HG02763 (cell line): ENCODE data around the gene CD248.

Experiments
- ATAC-seq: cut with Tn5 transposase; IDR thresholded peaks from one replicate; pipeline ENCODE4 v1.9.1; 2021; ENCODE audit warnings: mild to moderate bottlenecking, moderate library complexity; ENCODE audit not compliant: unreplicated experiment

Gene CD248

DNA sequence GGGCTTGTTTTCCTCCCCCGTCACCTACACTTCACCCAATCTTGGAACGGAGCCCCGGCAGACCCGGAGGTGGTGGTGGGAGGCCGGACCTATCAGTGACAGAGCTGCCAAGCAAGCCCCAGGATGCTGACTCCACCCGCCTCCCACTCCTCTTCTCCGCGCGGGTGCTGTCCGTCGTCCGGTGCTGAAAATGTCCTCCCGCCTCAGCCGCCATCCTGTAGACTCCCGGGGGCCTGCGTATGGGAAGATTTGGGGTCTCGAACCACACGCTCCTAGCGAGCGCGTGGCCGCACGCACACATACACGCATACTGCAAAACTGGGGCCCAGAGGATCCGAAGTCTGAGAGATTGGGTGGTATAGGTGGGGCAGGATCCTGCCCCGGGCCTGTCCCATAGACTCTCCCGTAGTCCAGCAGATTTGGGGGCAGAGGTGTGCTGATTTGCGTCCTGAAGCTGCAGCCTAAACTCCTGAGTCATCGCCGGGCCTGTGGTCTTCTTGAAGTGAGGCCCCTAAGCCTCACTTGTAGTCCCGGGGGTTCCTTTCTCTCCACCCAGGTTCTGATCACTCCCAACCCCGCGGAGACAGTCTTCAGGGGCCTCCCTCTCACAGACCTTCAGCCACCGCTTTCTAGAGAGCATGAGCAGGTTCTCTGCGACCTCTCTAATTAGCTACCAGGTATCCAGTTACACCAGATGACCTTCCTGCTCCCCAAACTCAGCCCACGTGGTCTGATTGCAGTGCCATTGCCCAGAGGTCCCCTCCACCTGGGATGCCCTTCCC lies 27.1 kb downstream of the CD248 start:
- peak; percentile 37 for ATAC-seq

DNA sequence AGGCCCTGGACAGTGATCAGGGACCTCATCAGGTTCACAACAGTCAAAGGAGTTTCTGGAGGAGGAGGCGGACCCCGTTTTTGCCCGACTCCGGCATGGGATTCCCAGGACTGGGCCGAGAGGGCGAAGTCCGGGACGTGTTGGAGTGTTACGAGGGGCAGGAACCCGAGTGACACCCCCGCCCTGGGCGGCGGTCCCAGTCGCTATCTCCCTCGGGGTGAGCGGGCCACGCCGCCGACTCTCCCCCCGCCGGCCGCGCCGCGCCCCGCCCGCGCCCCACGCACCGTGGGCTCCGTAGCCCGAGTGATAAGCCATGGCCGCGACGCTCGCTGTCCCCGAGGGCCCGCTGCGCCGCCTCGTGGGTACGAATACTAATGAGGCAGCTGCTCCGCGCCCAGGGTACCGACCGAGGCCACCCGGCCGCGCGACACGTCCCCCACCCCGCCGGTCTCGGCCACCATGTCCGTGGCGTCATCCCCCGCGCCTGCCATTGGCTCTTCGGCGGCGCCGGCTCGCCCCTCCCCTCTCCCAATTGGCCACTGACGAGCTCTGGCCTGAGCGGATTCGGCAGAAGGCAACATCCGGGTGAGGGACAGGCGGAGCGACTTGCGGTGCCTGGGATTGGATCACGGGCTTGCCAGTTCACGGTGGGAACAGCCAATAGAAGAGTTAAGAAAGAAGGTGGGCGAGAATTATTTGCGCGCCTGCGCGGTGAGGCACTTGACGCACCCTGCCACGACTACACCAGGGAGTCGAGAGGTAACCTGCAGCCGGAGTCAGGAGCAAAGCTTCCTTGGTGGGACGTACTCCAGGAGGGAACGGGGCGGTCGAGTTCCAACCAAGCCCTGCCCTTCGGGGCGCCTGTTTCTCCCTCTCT lies 27.9 kb downstream of the CD248 start, which contains the start of gene YIF1A:
Gene YIF1A (minus strand): TSS at position 473 of the 877 bp plus-strand sequence. CDS start 158 bp downstream, at position 315.
- ATAC-seq = peak; percentile 88

GRCh38 chr11:66287889-66288670 lies 28.8 kb downstream of the CD248 start:
- ATAC-seq = no peak

DNA sequence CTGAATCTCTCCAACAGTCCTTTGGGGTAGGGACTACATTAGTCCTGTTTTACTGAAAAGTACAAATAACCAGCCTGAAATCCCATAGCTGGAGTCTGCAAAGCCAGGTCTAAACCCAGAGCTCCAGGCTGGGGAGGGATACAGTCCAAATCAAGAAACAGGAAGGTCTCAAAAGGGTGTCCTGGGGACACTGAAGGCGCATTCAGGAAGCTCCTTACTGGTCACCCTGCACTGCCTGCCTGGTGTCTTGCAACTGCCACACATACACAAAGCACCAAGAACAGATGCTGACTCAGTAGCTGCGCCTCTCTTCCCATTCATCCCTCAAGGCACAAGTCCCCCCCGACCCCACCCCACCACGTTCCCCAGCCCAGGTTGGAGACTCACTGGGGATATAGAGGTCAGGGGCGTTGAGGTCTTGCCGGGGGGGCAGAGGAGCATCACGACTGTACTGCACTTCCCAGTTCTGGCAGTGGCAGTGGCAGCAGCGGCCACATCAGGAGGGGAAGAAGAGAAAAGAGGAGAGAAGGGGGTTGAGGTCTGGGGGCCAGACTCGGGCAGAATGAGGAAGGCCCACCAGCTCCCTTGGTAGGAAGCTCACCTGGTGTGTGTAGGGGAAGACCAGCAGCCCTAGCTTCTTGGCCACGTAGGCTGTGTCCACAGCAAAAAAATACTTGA lies 29.5 kb downstream of the CD248 start:
- no peak for ATAC-seq

- no peak for ATAC-seq
Measured at GRCh38 chr11:66286699-66287098, 30.1 kb downstream of the CD248 start.

GRCh38 chr11:66285250-66285947 lies 31.4 kb downstream of the CD248 start:
- no peak for ATAC-seq

- no peak for ATAC-seq
Measured at GRCh38 chr11:66284526-66285078, 32.2 kb downstream of the CD248 start.

- no peak for ATAC-seq
Measured at GRCh38 chr11:66283461-66284105, 33.3 kb downstream of the CD248 start.

- peak; percentile 74 for ATAC-seq
Measured at GRCh38 chr11:66282468-66283455, 34.1 kb downstream of the CD248 start.

DNA sequence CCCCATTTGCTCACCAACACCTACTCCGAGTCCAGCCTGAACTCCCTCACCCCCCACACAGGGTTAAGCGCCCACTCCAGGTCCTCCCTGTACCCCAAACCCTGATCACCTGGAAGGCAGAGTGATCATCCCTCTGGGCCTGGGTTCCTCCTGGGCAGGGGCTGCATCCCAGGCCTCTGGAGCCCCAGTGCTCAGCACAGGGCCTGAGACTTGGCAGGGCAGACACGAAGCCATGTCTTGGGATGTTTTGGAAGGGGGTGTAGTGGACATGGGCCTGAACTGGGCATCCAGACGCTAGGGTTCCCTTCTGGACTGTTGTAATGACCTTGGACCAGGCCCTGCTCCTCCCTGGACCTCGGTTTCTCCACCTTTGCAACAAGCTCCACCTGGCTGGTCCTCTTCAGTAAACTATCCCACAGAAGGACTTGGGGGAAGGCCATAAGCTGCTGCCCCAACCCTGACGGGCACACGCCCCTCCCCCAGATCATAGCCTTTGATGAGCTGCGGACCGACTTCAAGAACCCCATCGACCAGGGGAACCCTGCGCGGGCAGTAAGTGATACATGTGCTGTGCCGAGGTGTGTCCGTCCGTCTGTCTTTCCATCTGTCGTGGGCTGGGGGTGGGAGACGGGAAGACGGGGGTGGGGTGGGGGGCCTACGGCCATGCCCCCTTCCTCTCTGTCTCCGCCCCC lies 34.9 kb downstream of the CD248 start:
- ATAC-seq = no peak

- no peak for ATAC-seq
Measured at GRCh38 chr11:66281001-66281400, 35.8 kb downstream of the CD248 start.

GRCh38 chr11:66280428-66280827 lies 36.4 kb downstream of the CD248 start:
- no peak for ATAC-seq

DNA sequence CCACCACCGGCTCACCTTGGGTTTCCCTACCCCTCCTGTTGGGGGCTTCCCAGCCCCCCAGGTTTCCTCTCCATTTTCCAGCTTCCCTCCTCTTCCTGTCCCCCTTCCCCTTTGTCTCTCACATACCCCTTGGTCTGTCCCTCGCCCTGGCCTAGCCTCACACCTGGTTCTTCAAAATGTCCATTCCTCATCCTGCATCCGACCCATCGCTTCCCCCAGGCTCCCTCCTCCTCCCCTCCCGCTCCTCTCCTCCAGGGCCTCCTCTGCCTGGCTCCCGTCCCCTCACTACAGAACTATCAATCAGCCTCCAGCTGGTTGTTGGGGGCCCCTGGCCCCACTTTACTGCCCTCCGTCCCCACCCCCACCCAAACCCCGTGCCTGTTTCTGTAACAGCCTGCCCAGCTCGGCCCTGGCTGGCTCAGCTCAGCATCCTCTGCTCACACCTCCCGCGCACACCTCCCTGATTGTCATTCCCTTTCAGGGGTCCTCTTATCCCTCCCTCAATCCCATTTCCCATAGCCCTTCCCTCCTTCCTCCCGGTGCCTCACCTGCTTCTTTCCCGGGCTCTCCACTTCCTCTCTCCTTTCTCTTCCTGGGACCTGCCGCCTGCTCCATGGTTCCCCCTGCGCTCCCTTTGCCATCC lies 37.6 kb downstream of the CD248 start:
- no peak for ATAC-seq

GRCh38 chr11:66278363-66279091 lies 38.3 kb downstream of the CD248 start:
- no peak for ATAC-seq

DNA sequence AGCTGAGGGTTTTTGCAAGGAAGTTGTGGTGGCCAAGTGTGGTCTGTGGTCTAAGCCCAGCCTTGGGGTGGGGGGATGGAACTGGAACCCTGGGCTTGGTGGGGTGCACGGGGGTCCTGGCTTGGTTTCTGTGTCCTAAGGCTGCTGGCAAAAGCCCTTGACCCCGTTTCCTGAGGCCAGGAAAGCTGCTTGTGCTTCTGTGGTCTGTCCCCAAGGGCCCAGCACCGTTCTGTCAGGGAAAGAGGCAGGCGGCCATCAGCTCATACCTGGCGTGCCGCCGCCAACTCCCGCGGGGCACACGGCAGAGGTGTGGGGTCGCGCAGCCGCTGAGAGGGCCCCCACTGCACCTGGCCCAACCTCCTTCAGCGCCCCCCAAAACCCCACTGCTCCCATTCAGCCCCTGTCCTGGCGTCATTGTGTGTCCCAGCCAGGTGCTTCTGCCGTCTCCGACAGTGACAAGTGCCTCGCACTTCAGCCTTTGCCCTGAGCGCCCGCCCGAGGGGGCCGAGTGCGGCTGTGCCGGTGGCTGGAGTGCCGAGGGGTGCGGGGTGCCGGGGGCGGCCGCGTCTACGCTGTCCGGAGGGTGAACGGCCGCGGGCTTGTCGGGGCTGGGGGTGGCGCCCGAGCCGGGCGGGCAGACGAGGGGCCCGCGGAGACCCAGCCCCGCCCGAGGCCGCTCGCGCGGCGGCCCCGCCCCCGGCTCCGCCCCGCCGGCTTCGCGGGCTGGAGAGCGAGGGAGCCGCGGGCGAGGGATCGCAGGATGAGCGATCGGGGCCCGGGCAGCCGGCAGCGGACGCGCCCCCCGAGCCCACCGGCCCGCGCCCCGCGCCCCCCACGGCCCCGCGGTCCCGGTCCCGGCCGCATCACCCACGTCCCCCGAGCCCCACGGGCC lies 39.1 kb downstream of the CD248 start, which contains the start of gene CNIH2:
Gene CNIH2 (plus strand): TSS at position 705 of the 892 bp plus-strand sequence. CDS start 282 bp downstream, outside the sequence.
- ATAC-seq = no peak
